ENCODE data around the gene BBS9.

- TF ChIP-seq POLR2AphosphoS5 (IDR thresholded peaks at IDR 0.05; ENCODE audit: low read depth, low read length) = no peak
- no peak for TF ChIP-seq SPI1 (IDR thresholded peaks at IDR 0.05; ENCODE audit: low read depth, low read length)
- TF ChIP-seq POLR2A (IDR thresholded peaks at IDR 0.05; ENCODE audit: low read depth, low read length) = no peak
Observed at GRCh38 chr7:33459340-33459751, 330.0 kb downstream of the BBS9 start.

Measured in GM12891 (cell line).